SK-N-SH (cell line): ENCODE measurements around the gene EPB41L2. TPM values are rescaled to one million over a fixed set of nuclear protein-coding genes. Genes with fewer than 3 reads are reported as not detected.

ENCODE experiments used
- CTCF ChIA-PET: fragments of 300-600, 350-600 bp; formaldehyde crosslinking; extraction: SDS; loops from one replicate; lab custom pipeline; 2021; lab: Yijun Ruan, JAX
- POLR2A ChIA-PET: fragments of 350-600 bp; sonication (Branson Sonifier 250); formaldehyde crosslinking; extraction: SDS; loops from one replicate; lab custom pipeline; 2020; ENCODE audit warnings: antibody characterized with exemption, inconsistent platforms; lab: Yijun Ruan, JAX
- DNase-seq: peaks from one replicate; pipeline ENCODE4 v3.0.0; 2012
- H2AFZ ChIP-seq: fragments of 200-600 bp; sonication (generic); 2 replicates; pipeline ENCODE4 v1.8.1; 2016; ENCODE audit warnings: antibody characterized with exemption, mild to moderate bottlenecking, low read depth
- H3F3A ChIP-seq: fragments of 200-600 bp; sonication (generic); replicated peaks from 2 replicates; pipeline ENCODE3; 2016; ENCODE audit warnings: antibody characterized with exemption, mild to moderate bottlenecking; ENCODE audit not compliant: insufficient read depth
- H3K27ac ChIP-seq, 2 experiments: fragments of 200-500 bp in 1 of 2; fragments of 200-600 bp in 1 of 2; sonication (Bioruptor generic) in 1 of 2; sonication (generic), shearing (Covaris generic) in 1 of 2; 2 replicates each; pipeline versions ENCODE4 v1.5.1 to v1.6.1; 2014 to 2016; ENCODE audit warnings: low read depth in 2 of 2, inconsistent platforms in 1 of 2, low read length in 1 of 2, mild to moderate bottlenecking in 1 of 2, mixed read lengths in 1 of 2
- H3K27me3 ChIP-seq: fragments of 200-600 bp; sonication (generic), shearing (Covaris generic); 2 replicates; pipeline ENCODE4 v1.6.1; 2016; ENCODE audit warnings: mixed run types; ENCODE audit not compliant: insufficient read depth
- H3K36me3 ChIP-seq, 2 experiments: fragments of 200-500 bp in 1 of 2; fragments of 200-600 bp in 1 of 2; sonication (Bioruptor generic) in 1 of 2; sonication (generic) in 1 of 2; replicated peaks in 1 of 2; 2 replicates each; pipeline versions ENCODE3 to v1.5.1; 2014 to 2016; ENCODE audit warnings: low read length in 1 of 2, mild to moderate bottlenecking in 1 of 2; ENCODE audit not compliant: insufficient read depth in 2 of 2, control insufficient read depth in 1 of 2
- H3K4me1 ChIP-seq, 2 experiments: fragments of 200-500 bp in 1 of 2; fragments of 200-600 bp in 1 of 2; sonication (Bioruptor generic) in 1 of 2; sonication (generic), shearing (Covaris generic) in 1 of 2; 2 replicates each; pipeline versions ENCODE4 v1.5.1 to v1.6.1; 2014 to 2016; ENCODE audit warnings: low read depth in 1 of 2, low read length in 1 of 2, mixed run types in 1 of 2; ENCODE audit not compliant: insufficient read depth in 2 of 2, control insufficient read depth in 1 of 2
- H3K4me2 ChIP-seq: fragments of 200-600 bp; sonication (generic), shearing (Covaris generic); 2 replicates; pipeline ENCODE4 v1.6.1; 2017; ENCODE audit warnings: mixed run types
- H3K4me3 ChIP-seq, 2 experiments: fragments of 200-500 bp in 1 of 2; fragments of 200-600 bp in 1 of 2; sonication (Bioruptor generic) in 1 of 2; sonication (generic), shearing (Covaris generic) in 1 of 2; 2 replicates each; pipeline versions ENCODE4 v1.5.1 to v1.8.1; 2014 to 2016; ENCODE audit warnings: low read depth in 2 of 2, inconsistent platforms in 1 of 2, low read length in 1 of 2, mild to moderate bottlenecking in 1 of 2, mixed read lengths in 1 of 2, moderate library complexity in 1 of 2
- H3K79me2 ChIP-seq: fragments of 200-600 bp; sonication (generic); 2 replicates; pipeline ENCODE4 v1.8.1; 2017; ENCODE audit warnings: mild to moderate bottlenecking; ENCODE audit not compliant: insufficient read depth
- H3K9ac ChIP-seq: fragments of 200-600 bp; sonication (generic); 2 replicates; pipeline ENCODE4 v1.6.1; 2017; ENCODE audit warnings: mixed run types
- H3K9me2 ChIP-seq: fragments of 200-600 bp; sonication (generic); 2 replicates; pipeline ENCODE4 v1.6.1; 2017; ENCODE audit warnings: mixed run types
- H3K9me3 ChIP-seq: fragments of 200-600 bp; sonication (generic); 2 replicates; pipeline ENCODE4 v1.6.1; 2017; ENCODE audit warnings: mixed run types, mild to moderate bottlenecking, moderate library complexity
- H4K20me1 ChIP-seq: fragments of 200-600 bp; sonication (generic); 2 replicates; pipeline ENCODE4 v1.6.1; 2017; ENCODE audit warnings: mild to moderate bottlenecking, mixed run types; ENCODE audit not compliant: insufficient read depth
- EP300 ChIP-seq, 2 experiments: IDR thresholded peaks; 2 replicates each; pipeline versions ENCODE4 v1.4.0 to v1.6.1; 2012; ENCODE audit warnings: borderline replicate concordance in 1 of 2, low read depth in 1 of 2, low read length in 1 of 2
- FOXM1 ChIP-seq: IDR thresholded peaks from 2 replicates; pipeline ENCODE4 v1.4.0; 2012; ENCODE audit warnings: low read depth, mild to moderate bottlenecking
- GABPA ChIP-seq: IDR thresholded peaks from 2 replicates; pipeline ENCODE4 v1.4.0; 2012; ENCODE audit warnings: low read depth, mild to moderate bottlenecking
- GATA2 ChIP-seq: sonication (generic); formaldehyde crosslinking; IDR thresholded peaks from 2 replicates; pipeline ENCODE4 v1.5.0; 2020; ENCODE audit warnings: mild to moderate bottlenecking, missing genetic modification reagents
- JUND ChIP-seq: IDR thresholded peaks from 2 replicates; pipeline ENCODE4 v1.4.0; 2012
- MXI1 ChIP-seq: IDR thresholded peaks from 2 replicates; pipeline ENCODE4 v1.6.1; 2012; ENCODE audit warnings: mild to moderate bottlenecking, low read depth, low read length, improper control_type of control experiment
- NRF1 ChIP-seq: IDR thresholded peaks from 2 replicates; pipeline ENCODE4 v1.6.1; 2012; ENCODE audit warnings: low read depth, mild to moderate bottlenecking, low read length
- POLR2AphosphoS5 ChIP-seq: IDR thresholded peaks from 2 replicates; pipeline ENCODE4 v1.6.1; 2012; ENCODE audit warnings: low read depth, low read length
- RCOR1 ChIP-seq: fragments of 150-350 bp; IDR thresholded peaks from 2 replicates; pipeline ENCODE4 v1.6.1; 2017; ENCODE audit warnings: antibody characterized with exemption, low read length
- SMC3 ChIP-seq: IDR thresholded peaks from 2 replicates; pipeline ENCODE4 v1.6.1; 2012; ENCODE audit warnings: low read depth, low read length, improper control_type of control experiment
- TAF1 ChIP-seq: IDR thresholded peaks from 2 replicates; pipeline ENCODE4 v1.6.1; 2012; ENCODE audit warnings: low read depth, mild to moderate bottlenecking, low read length, moderate library complexity, borderline replicate concordance
- TEAD4 ChIP-seq: IDR thresholded peaks from 2 replicates; pipeline ENCODE4 v1.4.0; 2012; ENCODE audit warnings: mild to moderate bottlenecking, borderline replicate concordance; ENCODE audit not compliant: insufficient read depth
- YY1 ChIP-seq: IDR thresholded peaks from 2 replicates; pipeline ENCODE4 v1.4.0; 2012; ENCODE audit warnings: low read depth, mild to moderate bottlenecking
- WGBS: methylation state at CpG from one replicate; pipeline ENCODE4 v1.1.6; 2017; ENCODE audit warnings: low lambda C conversion rate; 5-methylcytosine and 5-hydroxymethylcytosine counted together
- polyA plus RNA-seq, 3 experiments: library from polyadenylated mRNA; depleted of rRNA; stranded (reverse); fragments of >200 nt; gene quantifications; 2 replicates each; pipeline ENCODE4 v1.2.3, GENCODE V29; 2012
- TF ChIP-seq, protein P1 (sequence below): IDR thresholded peaks from 2 replicates; pipeline ENCODE4 v1.6.1; 2012; ENCODE audit warnings: mild to moderate bottlenecking, low read depth, low read length, moderate library complexity
- TF ChIP-seq, protein P2 (sequence below): IDR thresholded peaks from 2 replicates; pipeline ENCODE4 v1.4.0; 2012; ENCODE audit warnings: low read depth, borderline replicate concordance
- TF ChIP-seq, protein P3 (sequence below): fragments of 200-600 bp; sonication (generic); IDR thresholded peaks from 2 replicates; pipeline ENCODE4 v1.6.1; 2017; ENCODE audit warnings: antibody characterized with exemption, mild to moderate bottlenecking, moderate library complexity
- TF ChIP-seq, protein P4 (sequence below): IDR thresholded peaks from 2 replicates; pipeline ENCODE4; 2012
- TF ChIP-seq, protein P5 (sequence below): IDR thresholded peaks from 2 replicates; pipeline ENCODE4 v1.4.0; 2012; ENCODE audit warnings: low read depth, borderline replicate concordance
- TF ChIP-seq, protein P6 (sequence below): fragments of 150-350 bp; IDR thresholded peaks from 2 replicates; pipeline ENCODE4 v1.6.1; 2016; ENCODE audit warnings: mild to moderate bottlenecking, low read depth, low read length
- TF ChIP-seq, protein P7 (sequence below): IDR thresholded peaks from 2 replicates; pipeline ENCODE4 v1.4.0; 2012; ENCODE audit warnings: low read depth

The EPB41L2 gene
- polyA plus RNA-seq, 1 of the 3 experiments (the other 2 are of a cell fraction), result 1.4 TPM

DNA sequence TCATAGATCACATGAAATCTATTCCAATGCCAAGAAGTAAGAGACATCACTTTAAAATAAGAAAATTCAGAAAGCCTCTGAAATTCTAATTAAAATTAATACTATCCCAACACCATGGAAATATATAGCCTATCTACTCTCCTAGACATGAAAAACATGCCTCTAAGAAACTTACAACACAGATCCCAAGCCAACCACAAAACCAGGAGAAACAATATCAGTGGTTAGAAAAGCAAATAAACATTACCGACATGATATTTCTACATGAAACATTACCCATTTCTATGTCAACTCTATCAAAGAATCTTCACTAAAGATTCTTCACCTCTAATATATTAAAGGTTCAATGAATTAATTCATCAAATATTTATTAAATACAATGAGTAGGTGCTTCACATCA lies 4.8 kb downstream of the EPB41L2 start:
- H2AFZ ChIP-seq, result no peak overlapping the region
- no peaks in the 10 kb centered on the region for H3K79me2 ChIP-seq
- no peak overlapping the region for H3K9ac ChIP-seq
- H3K4me1 ChIP-seq, result peaks cover 0 to 5% of the 10 kb centered on the region in 2 experiments; a peak in 1 of 4 replicates
- no peak for DNase-seq
- WGBS, result 59% methylated on average over 1 of the region's 1 CpG
- H3F3A ChIP-seq, result peaks cover 7% of the 10 kb centered on the region
- no peak overlapping the region for H3K4me2 ChIP-seq
- no peaks in the 10 kb centered on the region for H4K20me1 ChIP-seq
- ChIA-PET POLR2A (no interaction called here), CTCF (no interaction called here)
- TF ChIP-seq NRF1 (no peak), RCOR1 (no peak), YY1 (no peak), FOXM1 (no peak), SMC3 (no peak), MXI1 (no peak), EP300 (IDR thresholded peaks at IDR 0.05; ENCODE audit: borderline replicate concordance in 1 of 2, low read depth in 1 of 2, low read length in 1 of 2) (no peak), JUND (no peak), GATA2 (CRISPR knock-in tag) (no peak), GABPA (no peak), TEAD4 (no peak), POLR2AphosphoS5 (no peak), TAF1 (no peak)
- TF ChIP-seq, protein P1, sequence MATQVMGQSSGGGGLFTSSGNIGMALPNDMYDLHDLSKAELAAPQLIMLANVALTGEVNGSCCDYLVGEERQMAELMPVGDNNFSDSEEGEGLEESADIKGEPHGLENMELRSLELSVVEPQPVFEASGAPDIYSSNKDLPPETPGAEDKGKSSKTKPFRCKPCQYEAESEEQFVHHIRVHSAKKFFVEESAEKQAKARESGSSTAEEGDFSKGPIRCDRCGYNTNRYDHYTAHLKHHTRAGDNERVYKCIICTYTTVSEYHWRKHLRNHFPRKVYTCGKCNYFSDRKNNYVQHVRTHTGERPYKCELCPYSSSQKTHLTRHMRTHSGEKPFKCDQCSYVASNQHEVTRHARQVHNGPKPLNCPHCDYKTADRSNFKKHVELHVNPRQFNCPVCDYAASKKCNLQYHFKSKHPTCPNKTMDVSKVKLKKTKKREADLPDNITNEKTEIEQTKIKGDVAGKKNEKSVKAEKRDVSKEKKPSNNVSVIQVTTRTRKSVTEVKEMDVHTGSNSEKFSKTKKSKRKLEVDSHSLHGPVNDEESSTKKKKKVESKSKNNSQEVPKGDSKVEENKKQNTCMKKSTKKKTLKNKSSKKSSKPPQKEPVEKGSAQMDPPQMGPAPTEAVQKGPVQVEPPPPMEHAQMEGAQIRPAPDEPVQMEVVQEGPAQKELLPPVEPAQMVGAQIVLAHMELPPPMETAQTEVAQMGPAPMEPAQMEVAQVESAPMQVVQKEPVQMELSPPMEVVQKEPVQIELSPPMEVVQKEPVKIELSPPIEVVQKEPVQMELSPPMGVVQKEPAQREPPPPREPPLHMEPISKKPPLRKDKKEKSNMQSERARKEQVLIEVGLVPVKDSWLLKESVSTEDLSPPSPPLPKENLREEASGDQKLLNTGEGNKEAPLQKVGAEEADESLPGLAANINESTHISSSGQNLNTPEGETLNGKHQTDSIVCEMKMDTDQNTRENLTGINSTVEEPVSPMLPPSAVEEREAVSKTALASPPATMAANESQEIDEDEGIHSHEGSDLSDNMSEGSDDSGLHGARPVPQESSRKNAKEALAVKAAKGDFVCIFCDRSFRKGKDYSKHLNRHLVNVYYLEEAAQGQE, result no peak
- TF ChIP-seq, protein P2, sequence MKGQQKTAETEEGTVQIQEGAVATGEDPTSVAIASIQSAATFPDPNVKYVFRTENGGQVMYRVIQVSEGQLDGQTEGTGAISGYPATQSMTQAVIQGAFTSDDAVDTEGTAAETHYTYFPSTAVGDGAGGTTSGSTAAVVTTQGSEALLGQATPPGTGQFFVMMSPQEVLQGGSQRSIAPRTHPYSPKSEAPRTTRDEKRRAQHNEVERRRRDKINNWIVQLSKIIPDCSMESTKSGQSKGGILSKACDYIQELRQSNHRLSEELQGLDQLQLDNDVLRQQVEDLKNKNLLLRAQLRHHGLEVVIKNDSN, result no peak
- TF ChIP-seq, protein P3, sequence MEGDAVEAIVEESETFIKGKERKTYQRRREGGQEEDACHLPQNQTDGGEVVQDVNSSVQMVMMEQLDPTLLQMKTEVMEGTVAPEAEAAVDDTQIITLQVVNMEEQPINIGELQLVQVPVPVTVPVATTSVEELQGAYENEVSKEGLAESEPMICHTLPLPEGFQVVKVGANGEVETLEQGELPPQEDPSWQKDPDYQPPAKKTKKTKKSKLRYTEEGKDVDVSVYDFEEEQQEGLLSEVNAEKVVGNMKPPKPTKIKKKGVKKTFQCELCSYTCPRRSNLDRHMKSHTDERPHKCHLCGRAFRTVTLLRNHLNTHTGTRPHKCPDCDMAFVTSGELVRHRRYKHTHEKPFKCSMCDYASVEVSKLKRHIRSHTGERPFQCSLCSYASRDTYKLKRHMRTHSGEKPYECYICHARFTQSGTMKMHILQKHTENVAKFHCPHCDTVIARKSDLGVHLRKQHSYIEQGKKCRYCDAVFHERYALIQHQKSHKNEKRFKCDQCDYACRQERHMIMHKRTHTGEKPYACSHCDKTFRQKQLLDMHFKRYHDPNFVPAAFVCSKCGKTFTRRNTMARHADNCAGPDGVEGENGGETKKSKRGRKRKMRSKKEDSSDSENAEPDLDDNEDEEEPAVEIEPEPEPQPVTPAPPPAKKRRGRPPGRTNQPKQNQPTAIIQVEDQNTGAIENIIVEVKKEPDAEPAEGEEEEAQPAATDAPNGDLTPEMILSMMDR, result no peak
- TF ChIP-seq, protein P4, sequence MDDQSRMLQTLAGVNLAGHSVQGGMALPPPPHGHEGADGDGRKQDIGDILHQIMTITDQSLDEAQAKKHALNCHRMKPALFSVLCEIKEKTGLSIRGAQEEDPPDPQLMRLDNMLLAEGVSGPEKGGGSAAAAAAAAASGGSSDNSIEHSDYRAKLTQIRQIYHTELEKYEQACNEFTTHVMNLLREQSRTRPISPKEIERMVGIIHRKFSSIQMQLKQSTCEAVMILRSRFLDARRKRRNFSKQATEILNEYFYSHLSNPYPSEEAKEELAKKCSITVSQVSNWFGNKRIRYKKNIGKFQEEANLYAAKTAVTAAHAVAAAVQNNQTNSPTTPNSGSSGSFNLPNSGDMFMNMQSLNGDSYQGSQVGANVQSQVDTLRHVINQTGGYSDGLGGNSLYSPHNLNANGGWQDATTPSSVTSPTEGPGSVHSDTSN, result no peak
- TF ChIP-seq, protein P5, sequence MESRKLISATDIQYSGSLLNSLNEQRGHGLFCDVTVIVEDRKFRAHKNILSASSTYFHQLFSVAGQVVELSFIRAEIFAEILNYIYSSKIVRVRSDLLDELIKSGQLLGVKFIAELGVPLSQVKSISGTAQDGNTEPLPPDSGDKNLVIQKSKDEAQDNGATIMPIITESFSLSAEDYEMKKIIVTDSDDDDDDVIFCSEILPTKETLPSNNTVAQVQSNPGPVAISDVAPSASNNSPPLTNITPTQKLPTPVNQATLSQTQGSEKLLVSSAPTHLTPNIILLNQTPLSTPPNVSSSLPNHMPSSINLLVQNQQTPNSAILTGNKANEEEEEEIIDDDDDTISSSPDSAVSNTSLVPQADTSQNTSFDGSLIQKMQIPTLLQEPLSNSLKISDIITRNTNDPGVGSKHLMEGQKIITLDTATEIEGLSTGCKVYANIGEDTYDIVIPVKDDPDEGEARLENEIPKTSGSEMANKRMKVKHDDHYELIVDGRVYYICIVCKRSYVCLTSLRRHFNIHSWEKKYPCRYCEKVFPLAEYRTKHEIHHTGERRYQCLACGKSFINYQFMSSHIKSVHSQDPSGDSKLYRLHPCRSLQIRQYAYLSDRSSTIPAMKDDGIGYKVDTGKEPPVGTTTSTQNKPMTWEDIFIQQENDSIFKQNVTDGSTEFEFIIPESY, result no peak
- TF ChIP-seq, protein P6, sequence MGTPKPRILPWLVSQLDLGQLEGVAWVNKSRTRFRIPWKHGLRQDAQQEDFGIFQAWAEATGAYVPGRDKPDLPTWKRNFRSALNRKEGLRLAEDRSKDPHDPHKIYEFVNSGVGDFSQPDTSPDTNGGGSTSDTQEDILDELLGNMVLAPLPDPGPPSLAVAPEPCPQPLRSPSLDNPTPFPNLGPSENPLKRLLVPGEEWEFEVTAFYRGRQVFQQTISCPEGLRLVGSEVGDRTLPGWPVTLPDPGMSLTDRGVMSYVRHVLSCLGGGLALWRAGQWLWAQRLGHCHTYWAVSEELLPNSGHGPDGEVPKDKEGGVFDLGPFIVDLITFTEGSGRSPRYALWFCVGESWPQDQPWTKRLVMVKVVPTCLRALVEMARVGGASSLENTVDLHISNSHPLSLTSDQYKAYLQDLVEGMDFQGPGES, result no peak
- TF ChIP-seq, protein P7, sequence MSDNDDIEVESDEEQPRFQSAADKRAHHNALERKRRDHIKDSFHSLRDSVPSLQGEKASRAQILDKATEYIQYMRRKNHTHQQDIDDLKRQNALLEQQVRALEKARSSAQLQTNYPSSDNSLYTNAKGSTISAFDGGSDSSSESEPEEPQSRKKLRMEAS, result no peak
- no peak overlapping the region for H3K27ac ChIP-seq
- H3K9me2 ChIP-seq, result no peaks in the 10 kb centered on the region
- H3K9me3 ChIP-seq, result no peaks in the 10 kb centered on the region
- no peaks in the 10 kb centered on the region for H3K36me3 ChIP-seq
- H3K4me3 ChIP-seq, result no peak overlapping the region
- peaks cover 15% of the 10 kb centered on the region; the same call in 1 of the 2 replicates for H3K27me3 ChIP-seq
